DMS53 (cell line): ENCODE results near the gene TMEM129.
A peak's percentile ranks its signal among the peaks of the same experiment; 100 is the strongest.
"Not testable (repeated sequence)": the region's sequence is repeated elsewhere in the genome, so short reads cannot be mapped to it uniquely, and the experiment has no call there.

Source experiments
- DNase-seq: peaks from one replicate; lab custom pipeline; 2025; lab: John Stamatoyannopoulos, UW

The TMEM129 gene

DNA sequence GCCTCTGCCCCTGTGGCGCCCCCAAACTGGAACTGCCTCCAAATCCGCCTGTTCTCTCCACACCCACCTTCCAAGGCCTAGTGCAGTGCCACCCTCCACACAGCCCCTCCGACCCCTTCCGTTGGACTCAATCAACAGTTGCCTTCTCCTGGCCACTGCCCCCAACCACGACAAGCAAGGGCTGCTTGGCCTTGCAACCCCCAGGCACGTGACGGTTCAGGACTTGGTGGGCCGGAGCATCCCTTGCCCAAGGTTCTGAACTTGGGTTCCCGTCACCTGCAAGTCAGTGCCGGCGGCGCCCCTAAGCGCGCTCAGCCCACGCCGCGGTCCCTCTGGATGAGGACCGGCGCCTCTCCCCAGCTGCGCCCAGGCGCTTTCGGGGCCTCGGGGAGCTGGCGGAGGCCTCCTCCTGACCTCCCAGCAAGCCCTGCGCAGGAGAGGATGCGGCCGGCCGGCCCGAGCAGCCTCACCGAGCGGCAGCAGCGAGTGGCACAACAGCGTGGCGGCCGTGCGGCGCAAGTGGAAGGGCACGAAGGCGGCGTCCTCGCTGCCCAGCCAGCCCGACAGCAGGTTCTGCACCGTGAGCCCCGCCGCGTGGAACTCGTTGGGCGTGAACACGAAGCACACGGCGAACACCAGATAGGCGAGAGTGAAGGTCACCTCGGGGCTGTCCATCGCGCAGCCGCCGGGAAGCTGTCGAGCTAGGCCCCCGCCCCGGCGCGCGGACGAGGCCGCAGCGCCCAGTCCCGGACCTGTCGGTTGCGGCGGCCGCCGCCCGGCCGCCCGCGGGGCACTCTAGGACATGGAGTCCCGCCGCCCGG is 750 bp downstream of the TMEM129 start:
- DNase-seq = peak; percentile 88

DNA sequence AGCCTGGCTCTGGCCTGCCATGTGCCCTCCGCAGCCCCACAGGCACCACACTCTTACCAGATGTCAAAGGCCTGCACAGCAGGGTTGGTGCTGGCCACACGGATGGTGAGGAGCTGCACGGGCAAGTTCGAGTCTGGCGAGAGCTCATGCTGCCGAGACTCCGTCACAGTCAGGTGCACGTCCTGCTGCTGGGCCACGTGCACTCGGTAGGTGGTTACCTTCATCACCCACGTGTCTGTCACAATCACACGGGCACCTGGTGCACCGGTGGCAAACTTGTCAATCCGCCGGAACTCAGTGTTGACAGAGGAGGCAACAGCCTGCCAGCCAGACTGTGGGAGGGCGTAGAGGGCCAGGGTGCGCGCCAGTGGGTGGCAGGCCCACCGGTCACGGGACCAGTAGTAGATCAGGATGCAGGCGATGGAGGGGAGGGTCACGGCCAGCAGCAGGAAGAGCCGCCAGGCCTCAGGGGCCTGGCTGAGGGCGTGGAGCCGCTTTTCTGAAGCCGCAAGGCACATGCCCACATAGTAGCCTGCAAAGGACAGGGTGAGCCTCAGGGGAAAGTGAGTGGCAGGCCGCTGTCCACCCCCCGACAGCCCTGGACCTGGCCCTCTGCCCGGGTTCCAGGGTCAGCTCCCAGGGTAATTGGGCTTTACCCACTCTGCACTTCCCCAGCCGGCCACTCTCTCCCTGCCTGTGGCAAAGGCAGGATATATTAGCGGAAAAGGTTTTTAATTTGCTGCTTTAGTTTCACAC is 2.9 kb downstream of the TMEM129 start:
- DNase-seq = peak; percentile 58

DNA sequence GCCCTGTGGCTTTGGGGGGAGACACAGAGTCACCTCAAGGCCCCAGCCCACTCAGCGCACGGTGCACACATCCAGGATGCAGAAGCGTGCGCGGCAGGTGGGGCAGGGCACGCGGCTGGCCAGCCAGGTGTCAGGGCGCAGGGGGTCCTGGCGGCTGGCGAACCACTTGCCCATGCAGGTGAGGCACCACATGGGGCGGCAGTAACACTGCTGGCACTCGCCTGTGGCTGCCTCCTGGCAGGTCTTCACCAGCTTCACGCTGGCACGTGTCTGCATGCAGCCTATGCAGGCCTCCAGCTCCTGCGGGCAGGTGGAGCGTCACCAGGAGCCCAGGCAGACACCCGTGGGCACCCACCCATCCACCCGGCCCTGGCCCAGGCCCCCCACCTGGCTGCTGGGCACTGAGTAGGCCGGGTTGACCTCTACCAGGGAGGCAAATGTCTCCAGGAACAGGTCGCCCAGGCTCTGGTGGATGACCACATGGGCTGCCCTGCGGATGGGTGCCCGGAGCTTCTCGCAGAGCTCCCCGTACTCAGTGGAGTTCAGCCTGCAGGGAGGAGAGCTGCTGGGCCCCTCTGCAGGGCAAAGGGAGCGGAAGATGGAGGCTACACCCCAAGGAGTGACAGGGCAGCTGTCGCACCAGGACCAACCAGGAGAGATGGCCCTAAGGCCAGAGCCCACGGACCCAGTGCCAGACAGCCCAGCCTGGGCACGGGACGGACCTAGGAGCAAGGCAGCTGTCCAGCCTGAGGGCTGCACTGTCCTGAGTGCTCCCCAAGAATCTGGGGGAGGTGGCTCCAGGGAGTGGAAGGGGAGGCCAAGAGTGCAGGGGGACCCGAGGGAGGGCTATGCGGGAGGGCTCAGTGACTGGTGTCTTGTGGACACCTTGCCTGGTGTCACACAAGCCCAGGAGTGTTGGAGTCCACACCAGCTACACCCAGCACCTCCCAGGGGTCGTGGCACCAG is 3.7 kb downstream of the TMEM129 start:
- no peak for DNase-seq

DNA sequence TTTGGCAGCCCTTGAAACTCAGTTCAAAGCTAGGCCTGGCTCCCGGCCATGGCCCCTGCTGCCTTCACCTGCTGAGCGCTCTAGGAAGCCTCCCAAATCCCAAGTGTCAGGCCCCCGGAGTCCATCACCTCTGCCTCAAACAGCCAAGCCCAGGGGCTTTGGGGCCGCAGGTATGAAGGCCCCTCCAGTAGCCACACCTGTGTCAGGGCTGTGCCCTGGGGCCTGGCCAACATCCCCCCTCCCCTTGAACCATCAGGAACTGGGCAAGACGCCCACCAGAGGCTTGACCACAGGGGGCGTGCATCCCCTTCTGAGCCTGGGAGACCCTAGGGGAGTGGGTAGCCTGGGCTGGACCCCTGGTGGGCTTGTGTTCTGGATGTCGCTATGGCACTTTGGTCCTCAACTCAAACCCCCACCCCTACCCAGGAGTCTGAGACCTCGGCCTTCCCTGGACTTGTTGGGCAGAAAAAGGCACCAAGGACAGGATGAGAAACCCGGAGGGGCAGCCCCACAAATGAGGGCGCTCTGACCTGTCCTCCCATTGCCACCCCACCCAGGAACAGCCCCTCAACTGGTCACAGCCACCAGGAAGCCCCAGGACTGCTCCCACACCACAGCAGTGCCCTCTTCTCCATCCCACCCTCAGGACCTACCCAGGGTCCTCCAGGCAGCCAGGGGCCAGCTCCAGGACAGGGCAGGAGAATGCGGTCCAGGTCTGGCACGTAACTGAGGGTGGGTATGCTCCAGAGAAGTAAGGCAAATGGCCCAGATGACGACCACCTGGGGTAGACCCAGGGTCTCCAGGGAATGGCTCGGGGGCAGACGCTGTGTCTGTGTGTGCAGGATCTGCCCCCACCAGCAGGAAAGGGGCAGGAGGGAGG is 4.8 kb downstream of the TMEM129 start:
- DNase-seq = no peak

DNA sequence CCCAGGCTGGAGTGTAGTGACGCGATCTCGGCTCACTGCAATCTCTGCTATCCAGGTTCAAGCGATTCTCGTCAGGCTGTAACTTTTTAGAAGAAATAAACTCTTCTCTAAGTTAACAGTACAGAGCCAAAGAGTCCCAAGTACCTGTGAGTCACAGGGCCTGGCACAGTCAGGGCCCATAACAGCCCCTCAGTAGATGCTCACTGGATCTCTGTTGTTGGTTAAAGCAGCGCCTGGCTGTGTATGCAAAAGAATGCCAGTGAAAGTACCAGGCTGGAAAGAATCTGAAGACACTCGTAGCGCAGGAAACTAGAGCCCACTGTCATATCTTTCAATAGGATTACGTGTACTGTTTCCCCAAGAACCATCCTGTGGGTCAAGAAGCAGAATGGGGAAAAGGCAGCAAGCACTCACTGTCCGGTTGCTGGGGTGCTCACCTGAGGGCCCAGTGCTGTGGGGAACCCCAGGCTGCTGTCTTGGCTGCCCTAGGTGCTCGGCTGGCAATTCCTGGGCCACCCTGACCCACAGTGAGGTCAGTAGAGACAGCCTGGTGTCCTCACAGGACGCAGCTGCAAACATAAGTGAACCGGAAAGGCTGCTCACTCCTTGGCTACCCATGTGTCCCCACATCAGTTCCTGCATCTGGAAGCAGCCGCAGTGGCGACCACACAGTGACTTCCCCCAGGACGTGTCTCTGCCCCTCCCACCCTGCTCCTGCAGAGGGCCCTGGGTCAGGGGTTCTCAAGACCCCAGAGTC is 5.9 kb downstream of the TMEM129 start:
- peak; percentile 45 for DNase-seq

DNA sequence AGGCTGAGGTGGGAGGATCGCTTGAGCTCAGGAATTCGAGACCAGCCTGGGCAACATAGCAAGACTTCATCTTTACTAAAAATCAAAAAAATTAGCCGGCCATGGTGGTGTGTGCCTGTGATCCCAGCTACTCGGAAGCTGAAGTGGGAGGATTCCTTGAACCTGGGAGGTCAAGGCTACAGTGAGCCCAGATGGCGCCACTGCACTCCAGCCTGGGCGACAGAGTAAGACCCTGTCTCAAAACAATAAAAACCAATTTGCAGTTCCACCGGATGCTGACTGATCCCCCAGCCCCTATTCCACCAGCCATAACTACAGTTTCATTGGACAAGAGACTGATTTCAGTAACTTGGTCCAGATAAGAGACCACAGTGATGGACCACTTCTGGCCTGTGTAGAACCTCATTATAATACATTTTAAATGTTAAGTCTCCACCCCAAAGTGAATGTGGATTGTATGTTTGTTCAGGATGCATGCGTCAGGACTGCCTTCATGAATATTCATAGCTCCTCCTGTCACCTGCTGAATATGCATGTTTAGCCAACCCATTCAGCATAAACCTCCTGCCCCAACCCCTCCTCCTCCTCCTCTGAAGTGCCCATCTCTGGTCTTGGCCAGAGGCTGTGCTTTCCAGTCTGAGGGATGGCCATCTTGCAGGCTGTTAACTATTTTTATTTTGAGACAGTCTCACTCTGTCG is 6.7 kb downstream of the TMEM129 start:
- peak; percentile 73 for DNase-seq

DNA sequence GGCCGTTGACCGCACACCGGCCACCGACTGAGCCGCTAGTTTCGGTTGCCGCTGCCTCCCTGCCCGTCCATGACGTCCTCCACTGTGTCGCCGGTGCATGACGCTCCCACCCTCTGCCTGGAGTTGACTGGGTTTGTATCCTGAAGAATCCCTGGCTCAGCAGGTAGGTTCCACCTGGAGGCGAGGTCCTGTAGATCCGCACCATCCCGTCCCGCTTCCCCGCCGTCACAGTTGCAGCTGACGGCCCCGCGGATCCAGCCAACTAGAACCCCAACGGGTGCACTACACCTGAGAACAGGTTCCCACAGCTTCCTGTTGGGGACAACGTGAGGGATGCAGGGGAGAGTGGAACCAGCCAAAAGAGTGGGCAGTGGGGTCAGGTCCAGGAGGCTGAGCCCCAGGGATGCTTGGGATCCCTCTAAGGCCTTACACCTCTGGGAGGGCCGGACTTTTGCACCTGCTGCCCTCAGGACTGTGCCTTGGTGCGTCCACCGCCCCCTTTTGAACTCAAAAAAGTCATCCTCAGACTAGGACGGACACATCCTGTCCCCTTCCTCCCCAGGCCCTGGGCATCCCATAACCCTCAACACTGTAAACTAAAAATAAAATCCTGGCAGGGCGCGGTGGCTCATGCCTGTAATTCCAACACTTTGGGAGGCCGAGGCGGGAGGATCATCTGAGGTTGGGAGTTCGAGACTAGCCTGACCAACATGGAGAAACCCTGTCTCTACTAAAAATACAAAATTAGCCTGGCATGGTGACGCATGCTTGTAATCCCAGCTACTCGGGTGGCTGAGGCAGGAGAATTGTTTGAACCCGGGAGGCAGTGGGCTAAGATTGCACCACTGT is 7.9 kb downstream of the TMEM129 start:
- peak; percentile 94 for DNase-seq

DNA sequence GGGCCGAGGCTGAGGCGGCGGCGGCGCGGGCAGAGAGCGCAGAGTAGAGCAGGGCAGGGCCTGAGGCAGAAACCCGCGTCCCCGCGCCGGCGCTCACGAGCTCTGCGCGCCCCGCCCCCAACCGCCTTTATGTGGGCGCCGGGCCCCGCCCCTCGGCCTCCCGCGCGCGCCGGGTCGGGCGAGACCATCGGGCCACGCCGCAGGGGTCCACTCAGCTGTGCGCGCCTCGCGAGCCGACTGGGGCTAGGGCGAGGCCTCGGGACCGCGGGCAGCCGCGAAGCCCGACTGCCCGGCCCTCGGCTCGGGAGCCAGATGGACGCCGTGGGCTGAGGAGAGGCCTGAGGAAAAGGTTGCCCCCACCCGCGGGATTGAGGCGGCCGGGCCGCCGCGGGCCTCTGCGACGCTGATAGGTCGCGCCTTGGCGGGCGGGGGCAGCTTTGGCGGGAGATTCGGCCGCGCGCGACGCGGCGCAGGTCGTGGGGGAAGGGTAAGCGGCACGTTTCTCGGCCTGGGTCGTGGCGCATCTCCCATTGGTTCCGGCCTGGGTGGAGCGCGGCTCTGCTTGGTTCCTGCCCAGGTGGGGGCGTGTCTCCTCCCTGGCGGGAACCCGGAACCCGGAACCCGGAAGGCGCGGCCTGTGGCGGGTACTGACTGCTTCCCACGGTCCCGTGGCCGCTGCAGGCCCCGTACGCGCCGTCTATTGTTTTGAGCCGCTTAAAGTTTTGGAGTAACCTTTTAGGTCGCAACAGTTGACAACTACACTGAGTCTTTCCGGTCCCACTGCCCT is 8.7 kb downstream of the TMEM129 start, which contains the start of gene SLBP:
SLBP (minus strand) TSS at position 104 of the 787 bp plus-strand sequence. CDS start 131 bp downstream, outside the sequence.
- peak; percentile 100 for DNase-seq

DNA sequence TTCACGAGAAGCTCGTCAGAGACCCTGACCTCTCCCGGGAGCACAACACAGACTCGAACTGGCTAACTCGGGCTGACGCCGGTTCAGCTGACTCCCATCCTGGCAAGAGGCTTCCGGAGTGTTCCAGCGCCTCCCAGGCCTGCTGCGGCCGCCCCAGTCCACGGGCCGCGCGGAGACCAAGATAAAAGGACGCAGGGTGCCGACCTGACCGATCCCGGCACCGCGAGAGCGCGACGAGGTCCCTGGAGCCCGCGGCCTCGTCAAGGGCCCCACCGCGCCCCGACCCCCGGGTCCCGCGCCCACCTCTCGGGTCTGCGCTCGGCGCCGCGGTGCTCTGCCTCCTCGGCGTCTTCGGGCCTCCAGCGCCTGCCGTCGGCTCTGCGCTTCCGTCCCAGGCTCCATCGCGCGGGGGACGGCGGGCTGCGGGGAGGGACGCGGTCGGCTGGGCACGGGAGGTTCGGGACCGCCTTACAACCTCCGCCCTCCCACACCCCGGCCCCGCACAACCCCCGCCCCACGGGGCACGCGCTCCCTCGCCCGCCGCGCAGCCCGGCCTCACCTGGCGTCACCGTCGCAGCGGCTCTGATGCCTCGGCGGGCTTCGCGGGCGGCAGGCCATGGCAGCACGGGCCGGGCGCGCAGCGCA is 9.4 kb downstream of the TMEM129 start:
- DNase-seq = peak; percentile 85

DNA sequence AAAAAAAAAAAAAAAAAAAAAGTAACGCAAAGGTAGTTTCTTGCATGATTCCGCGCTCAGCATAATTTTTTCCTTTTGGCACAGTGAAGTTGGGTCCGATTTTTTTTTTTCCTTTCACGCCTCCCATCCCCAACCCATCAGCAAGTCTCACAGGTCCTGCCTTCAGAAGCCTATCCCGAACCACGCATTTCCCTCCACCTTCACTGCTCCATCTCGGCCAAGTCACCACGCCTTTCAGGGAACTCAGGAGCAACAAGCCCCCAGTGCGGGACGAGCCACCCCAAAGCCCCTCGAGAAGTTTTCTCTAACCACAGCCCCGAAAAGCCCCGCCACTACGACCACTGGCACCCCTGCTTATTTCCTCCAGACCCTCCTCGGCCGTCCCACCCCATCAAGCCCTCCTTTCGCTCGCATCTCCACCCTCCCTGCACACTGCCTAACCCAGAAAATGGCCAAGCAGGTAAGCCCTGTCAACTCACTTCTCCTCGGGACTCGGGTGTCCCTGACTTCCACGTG is 10.0 kb downstream of the TMEM129 start:
- peak; percentile 60 for DNase-seq

DNA sequence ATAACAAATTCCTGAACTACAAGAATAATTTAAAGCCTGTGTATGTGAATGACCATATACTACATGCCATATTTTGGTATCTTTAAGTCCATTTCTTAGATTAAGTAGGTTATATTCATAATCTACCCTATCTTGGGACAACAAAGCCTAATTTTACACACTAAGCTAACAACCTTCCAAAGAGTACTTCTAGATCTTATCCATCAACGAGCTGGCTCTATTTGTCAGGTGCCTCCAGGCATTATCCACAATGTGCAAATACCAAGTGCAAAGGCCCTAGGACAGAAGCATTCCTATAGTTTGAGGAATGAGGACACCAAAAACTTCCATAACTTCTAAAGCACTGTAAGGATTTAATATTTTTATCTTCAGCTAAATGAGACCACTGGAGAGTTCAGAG is 12.5 kb downstream of the TMEM129 start:
- DNase-seq = no peak

DNA sequence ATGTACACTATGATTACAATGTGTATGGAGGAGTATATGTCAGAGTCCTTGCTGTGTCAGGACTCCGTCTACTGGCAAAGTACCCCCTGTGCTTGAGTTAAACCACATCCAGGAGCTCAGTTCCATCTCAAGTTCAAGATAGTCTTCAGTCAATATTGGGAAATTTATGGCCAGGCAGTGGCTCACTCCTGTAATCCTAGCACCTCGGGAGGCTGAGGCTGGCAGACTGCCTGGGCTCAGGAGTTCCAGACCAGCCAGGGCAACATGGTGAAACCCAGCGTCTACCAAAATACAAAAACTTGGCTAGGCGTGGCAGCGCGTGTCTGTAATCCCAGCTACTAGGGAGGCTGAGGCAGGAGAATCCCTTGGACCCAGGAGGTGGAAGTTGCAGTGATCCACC is 14.8 kb downstream of the TMEM129 start:
- DNase-seq = no peak

DNA sequence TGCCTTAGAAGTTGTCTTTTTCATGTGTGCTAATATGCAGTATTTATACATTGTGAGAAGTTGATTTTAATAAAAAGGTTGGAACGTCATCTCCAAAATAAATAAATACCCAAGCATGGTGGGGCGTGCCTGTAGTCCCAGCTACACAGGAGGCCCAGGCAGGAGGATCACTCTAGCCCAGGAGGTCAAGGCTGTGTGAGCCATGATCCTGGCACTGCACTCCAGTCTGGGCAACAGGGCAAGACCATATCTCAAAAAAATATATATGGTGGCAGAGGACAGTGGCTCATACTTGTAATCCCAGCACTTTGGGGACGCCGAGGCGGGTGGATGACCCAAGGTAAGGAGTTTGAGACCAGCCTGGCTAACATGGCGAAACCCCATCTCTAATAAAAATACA is 15.4 kb downstream of the TMEM129 start:
- DNase-seq = no peak

DNA sequence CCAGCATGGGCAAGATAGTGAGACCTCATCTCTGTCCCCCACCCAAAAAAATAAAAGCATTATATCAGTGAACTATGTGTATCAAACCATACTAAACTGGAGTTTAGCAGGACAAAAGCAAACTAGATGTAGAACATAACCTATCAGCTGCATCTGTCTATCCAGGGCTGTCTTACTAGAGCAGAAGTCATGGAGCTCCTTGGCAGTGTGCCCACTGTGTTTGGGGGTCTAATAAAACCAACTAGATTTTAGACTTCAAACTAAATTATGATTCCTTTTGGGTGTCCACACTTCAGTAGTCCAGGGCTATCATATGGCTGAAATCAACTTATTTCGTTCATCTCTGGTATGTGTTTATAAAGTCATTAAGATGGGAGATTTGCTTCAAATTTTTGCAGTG is 17.3 kb downstream of the TMEM129 start:
- no peak for DNase-seq

DNA sequence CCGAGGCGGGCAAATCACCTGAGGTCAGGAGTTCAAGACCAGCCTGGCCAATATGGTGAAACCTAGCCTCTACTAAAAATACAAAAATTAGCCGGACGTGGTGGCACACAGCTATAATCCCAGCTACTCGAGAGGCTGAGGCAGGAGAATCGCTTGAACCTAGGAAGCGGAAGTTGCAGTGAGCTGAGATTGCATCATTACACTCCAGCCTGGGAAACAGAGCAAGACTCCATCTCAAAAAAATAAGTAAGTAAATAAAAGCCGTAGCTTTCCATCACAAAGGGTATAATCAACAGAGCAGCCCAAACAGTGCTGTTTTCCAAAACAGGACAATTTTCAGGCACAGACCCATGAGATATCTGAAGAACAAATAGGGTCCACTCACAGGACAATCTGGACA is 19.5 kb downstream of the TMEM129 start:
- not testable (repeated sequence) for DNase-seq

DNA sequence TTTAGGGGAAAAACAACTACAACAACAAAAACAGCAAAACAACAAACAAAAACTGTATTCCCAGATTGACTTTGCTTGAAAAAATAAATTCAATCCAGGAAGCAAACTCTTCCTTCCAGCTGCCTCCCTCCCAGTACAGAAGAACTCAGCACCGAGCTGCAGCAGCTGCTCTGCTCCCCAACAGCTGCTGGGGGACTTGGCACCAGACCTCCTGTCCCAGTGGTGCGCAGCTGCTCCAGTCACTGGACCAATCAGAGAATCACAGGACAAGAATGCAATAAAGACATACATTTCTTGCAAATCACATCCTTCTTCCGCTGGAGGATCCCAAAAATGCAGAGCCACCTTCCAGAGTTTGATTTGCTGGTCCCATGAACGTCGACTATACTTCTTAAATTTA is 25.2 kb downstream of the TMEM129 start:
- DNase-seq = no peak
